HEK293 (cell line): Measurements from ENCODE around the gene KCNH5.

ENCODE experiments used
- CTCF ChIA-PET: fragments of 350-600 bp; formaldehyde crosslinking; extraction: SDS; loops from one replicate; lab custom pipeline; 2021; ENCODE audit warnings: antibody characterized with exemption; lab: Yijun Ruan, JAX
- POLR2A ChIA-PET: fragments of 300-600 bp; formaldehyde crosslinking; extraction: SDS; loops from one replicate; lab custom pipeline; 2020; ENCODE audit warnings: antibody characterized with exemption, inconsistent platforms; lab: Yijun Ruan, JAX
- H3K27ac ChIP-seq: fragments of 200-500 bp; sonication (Bioruptor generic); 2 replicates; pipeline ENCODE4 v1.5.1; 2014; ENCODE audit warnings: low read depth, low read length, control low read depth, inconsistent platforms; ENCODE audit errors: extremely low read depth
- H3K36me3 ChIP-seq, 2 experiments: fragments of 200-500 bp in 1 of 2; sonication (Bioruptor generic) in 1 of 2; 1 replicate in 1 of 2; 2 replicates in 1 of 2; pipeline ENCODE4 v1.5.1; 2014 to 2017; ENCODE audit warnings: inconsistent platforms in 2 of 2, low read length in 2 of 2; ENCODE audit not compliant: control insufficient read depth in 2 of 2, insufficient read depth in 1 of 2
- H3K4me1 ChIP-seq: fragments of 200-500 bp; sonication (Bioruptor generic); 2 replicates; pipeline ENCODE4 v1.5.1; 2014; ENCODE audit warnings: mild to moderate bottlenecking, low read length, inconsistent platforms; ENCODE audit not compliant: control insufficient read depth, insufficient read depth
- H3K4me3 ChIP-seq: 2 replicates; pipeline ENCODE4 v1.5.1; 2011; ENCODE audit warnings: low read depth, mild to moderate bottlenecking, control low read depth, low read length, moderate library complexity
- H3K9me3 ChIP-seq: fragments of 200-500 bp; sonication (Bioruptor generic); 2 replicates; pipeline ENCODE4 v1.5.1; 2014; ENCODE audit warnings: low read depth, low read length, inconsistent platforms; ENCODE audit not compliant: control insufficient read depth, insufficient read depth
- ATF2 ChIP-seq: fragments of 450-650 bp; formaldehyde crosslinking; IDR thresholded peaks from 2 replicates; pipeline ENCODE4 v1.5.1; 2016; ENCODE audit warnings: missing biosample characterization, missing genetic modification characterization, low read depth
- KLF1 ChIP-seq: fragments of 450-650 bp; formaldehyde crosslinking; IDR thresholded peaks from 2 replicates; pipeline ENCODE4 v1.5.1; 2016; ENCODE audit warnings: missing biosample characterization, missing genetic modification characterization
- KLF16 ChIP-seq: fragments of 450-650 bp; formaldehyde crosslinking; IDR thresholded peaks from 2 replicates; pipeline ENCODE4 v1.5.1; 2017; ENCODE audit warnings: missing biosample characterization, missing genetic modification characterization
- OSR2 ChIP-seq: fragments of 450-650 bp; formaldehyde crosslinking; IDR thresholded peaks from 2 replicates; pipeline ENCODE4 v1.5.1; 2016; ENCODE audit warnings: missing biosample characterization, missing genetic modification characterization
- YY1 ChIP-seq: fragments of 450-650 bp; formaldehyde crosslinking; IDR thresholded peaks from 2 replicates; pipeline ENCODE4 v1.5.1; 2018; ENCODE audit warnings: missing biosample characterization, missing genetic modification characterization
- ZBTB1 ChIP-seq: fragments of 450-650 bp; formaldehyde crosslinking; IDR thresholded peaks from 2 replicates; pipeline ENCODE4 v1.5.1; 2016; ENCODE audit warnings: missing biosample characterization, missing genetic modification characterization
- ZBTB20 ChIP-seq: fragments of 450-650 bp; formaldehyde crosslinking; IDR thresholded peaks from 2 replicates; pipeline ENCODE4 v1.5.1; 2016; ENCODE audit warnings: missing biosample characterization, missing genetic modification characterization
- ZBTB21 ChIP-seq: fragments of 450-650 bp; formaldehyde crosslinking; IDR thresholded peaks from 2 replicates; pipeline ENCODE4 v1.5.1; 2017; ENCODE audit warnings: missing biosample characterization, missing genetic modification characterization
- ZBTB26 ChIP-seq: fragments of 450-650 bp; formaldehyde crosslinking; optimal IDR thresholded peaks from 2 replicates; pipeline ENCODE3; 2016; ENCODE audit warnings: missing biosample characterization, mild to moderate bottlenecking, missing genetic modification characterization
- ZBTB6 ChIP-seq: fragments of 450-650 bp; formaldehyde crosslinking; IDR thresholded peaks from 2 replicates; pipeline ENCODE4 v1.5.1; 2017; ENCODE audit warnings: missing biosample characterization, missing genetic modification characterization
- ZBTB8A ChIP-seq: fragments of 450-650 bp; formaldehyde crosslinking; IDR thresholded peaks from 2 replicates; pipeline ENCODE4 v1.5.1; 2016; ENCODE audit warnings: missing biosample characterization, missing genetic modification characterization
- ZNF148 ChIP-seq: fragments of 450-650 bp; formaldehyde crosslinking; IDR thresholded peaks from 2 replicates; pipeline ENCODE4 v1.5.0; 2017; ENCODE audit warnings: missing biosample characterization, missing genetic modification characterization, borderline replicate concordance
- ZNF155 ChIP-seq: fragments of 450-650 bp; formaldehyde crosslinking; IDR thresholded peaks from 2 replicates; pipeline ENCODE4 v1.5.1; 2016; ENCODE audit warnings: missing biosample characterization, missing genetic modification characterization
- ZNF2 ChIP-seq: fragments of 450-650 bp; formaldehyde crosslinking; IDR thresholded peaks from 2 replicates; pipeline ENCODE4 v1.5.1; 2016; ENCODE audit warnings: missing biosample characterization, missing genetic modification characterization
- ZNF23 ChIP-seq: fragments of 450-650 bp; formaldehyde crosslinking; IDR thresholded peaks from 2 replicates; pipeline ENCODE4 v1.5.1; 2016; ENCODE audit warnings: missing biosample characterization, missing genetic modification characterization, borderline replicate concordance
- ZNF335 ChIP-seq: fragments of 450-650 bp; formaldehyde crosslinking; conservative IDR thresholded peaks from 2 replicates; pipeline ENCODE4 v1.5.1; 2016; ENCODE audit warnings: missing biosample characterization, missing genetic modification characterization
- ZNF341 ChIP-seq: fragments of 450-650 bp; formaldehyde crosslinking; IDR thresholded peaks from 2 replicates; pipeline ENCODE4; 2016; ENCODE audit warnings: low read depth, missing biosample characterization, missing genetic modification characterization
- ZNF398 ChIP-seq: fragments of 450-650 bp; formaldehyde crosslinking; IDR thresholded peaks from 2 replicates; pipeline ENCODE4 v1.5.1; 2017; ENCODE audit warnings: missing biosample characterization, missing genetic modification characterization
- ZNF48 ChIP-seq: fragments of 450-650 bp; formaldehyde crosslinking; IDR thresholded peaks from 2 replicates; pipeline ENCODE4 v1.5.1; 2016; ENCODE audit warnings: missing biosample characterization, missing genetic modification characterization
- ZNF560 ChIP-seq: fragments of 450-650 bp; formaldehyde crosslinking; IDR thresholded peaks from 2 replicates; pipeline ENCODE4 v1.5.1; 2017; ENCODE audit warnings: missing biosample characterization, missing genetic modification characterization, borderline replicate concordance
- ZNF76 ChIP-seq: fragments of 450-650 bp; formaldehyde crosslinking; IDR thresholded peaks from 2 replicates; pipeline ENCODE4; 2016; ENCODE audit warnings: low read depth, missing biosample characterization, missing genetic modification characterization, borderline replicate concordance

KCNH5 gene

GRCh38 chr14:63050694-63051093, 5.4 kb upstream of the KCNH5 start:
- Histone ChIP-seq H3K27ac (no peak overlapping the region), H3K9me3 (no peaks in the 10 kb centered on the region), H3K4me3 (no peak overlapping the region), H3K4me1 (no peaks in the 10 kb centered on the region; the same call in 1 of the 2 replicates), H3K36me3 (no peaks in the 10 kb centered on the region)
- TF ChIP-seq ZNF148 (tag by site-specific recombination) (no peak), ZNF2 (no peak), OSR2 (tag by site-specific recombination) (no peak), ZNF23 (tag by site-specific recombination) (no peak), KLF1 (tag by site-specific recombination) (no peak), ATF2 (tag by site-specific recombination) (no peak), ZBTB1 (tag by site-specific recombination) (no peak), ZNF76 (tag by site-specific recombination) (no peak), ZNF155 (tag by site-specific recombination) (no peak), ZNF48 (tag by site-specific recombination) (no peak)
- POLR2A ChIA-PET = no interaction called here
- CTCF ChIA-PET = no interaction called here

GRCh38 chr14:63046339-63047268, 1.3 kb upstream of the KCNH5 start:
- H3K9me3 ChIP-seq = no peaks in the 10 kb centered on the region
- H3K36me3 ChIP-seq = no peaks in the 10 kb centered on the region
- no peaks in the 10 kb centered on the region; the same call in 1 of the 2 replicates for H3K4me1 ChIP-seq
- CTCF ChIA-PET = no interaction called here
- POLR2A ChIA-PET = no interaction called here
- TF ChIP-seq ZNF335 (tag by site-specific recombination) = peak; percentile 25; the same call in 1 of the 2 replicates
- TF ChIP-seq ZNF560 (tag by site-specific recombination) = no peak
- H3K4me3 ChIP-seq = peak overlapping the region; percentile 44
- H3K27ac ChIP-seq = no peak overlapping the region

- peak overlapping the region; percentile 44 for H3K4me3 ChIP-seq
- H3K27ac ChIP-seq = no peak overlapping the region
- H3K9me3 ChIP-seq = no peaks in the 10 kb centered on the region
- no peaks in the 10 kb centered on the region for H3K36me3 ChIP-seq
- ChIA-PET CTCF (interaction anchor here (0.7 kb wide), 1 partner anchor 151 kb away, joined by 3 read pairs; no protein-coding TSS in a partner anchor), POLR2A (no interaction called here)
- H3K4me1 ChIP-seq = no peaks in the 10 kb centered on the region; the same call in 1 of the 2 replicates
- TF ChIP-seq ZBTB21 (tag by site-specific recombination) = no peak
- TF ChIP-seq ZBTB6 (tag by site-specific recombination) = peak; percentile 70; the same call in 1 of the 2 replicates
- TF ChIP-seq YY1 (tag by site-specific recombination) = no peak
- 0 out of 2 replicates have a peak, but pooled peaks have one; percentile 38 for TF ChIP-seq KLF16 (tag by site-specific recombination)
- TF ChIP-seq ZBTB8A (tag by site-specific recombination) = peak; percentile 88
- peak; percentile 63; the same call in 1 of the 2 replicates for TF ChIP-seq ZBTB20
- TF ChIP-seq ZNF341 (tag by site-specific recombination) = peak; percentile 73
- TF ChIP-seq ZBTB26 (tag by site-specific recombination) = peak; percentile 80
- peak; percentile 70 for TF ChIP-seq ZNF398 (tag by site-specific recombination)
Observed at GRCh38 chr14:63045612-63046320, 508 bp upstream of the KCNH5 start.
